ENCODE data around the gene CAMTA1. TPM values are rescaled to one million over a fixed set of nuclear protein-coding genes. Genes with fewer than 3 reads are reported as not detected.

Gene CAMTA1
- total and polyA plus RNA-seq, 3 experiments from 2014 or later: 60.2 to 79.0 (median 61.7) TPM

DNA sequence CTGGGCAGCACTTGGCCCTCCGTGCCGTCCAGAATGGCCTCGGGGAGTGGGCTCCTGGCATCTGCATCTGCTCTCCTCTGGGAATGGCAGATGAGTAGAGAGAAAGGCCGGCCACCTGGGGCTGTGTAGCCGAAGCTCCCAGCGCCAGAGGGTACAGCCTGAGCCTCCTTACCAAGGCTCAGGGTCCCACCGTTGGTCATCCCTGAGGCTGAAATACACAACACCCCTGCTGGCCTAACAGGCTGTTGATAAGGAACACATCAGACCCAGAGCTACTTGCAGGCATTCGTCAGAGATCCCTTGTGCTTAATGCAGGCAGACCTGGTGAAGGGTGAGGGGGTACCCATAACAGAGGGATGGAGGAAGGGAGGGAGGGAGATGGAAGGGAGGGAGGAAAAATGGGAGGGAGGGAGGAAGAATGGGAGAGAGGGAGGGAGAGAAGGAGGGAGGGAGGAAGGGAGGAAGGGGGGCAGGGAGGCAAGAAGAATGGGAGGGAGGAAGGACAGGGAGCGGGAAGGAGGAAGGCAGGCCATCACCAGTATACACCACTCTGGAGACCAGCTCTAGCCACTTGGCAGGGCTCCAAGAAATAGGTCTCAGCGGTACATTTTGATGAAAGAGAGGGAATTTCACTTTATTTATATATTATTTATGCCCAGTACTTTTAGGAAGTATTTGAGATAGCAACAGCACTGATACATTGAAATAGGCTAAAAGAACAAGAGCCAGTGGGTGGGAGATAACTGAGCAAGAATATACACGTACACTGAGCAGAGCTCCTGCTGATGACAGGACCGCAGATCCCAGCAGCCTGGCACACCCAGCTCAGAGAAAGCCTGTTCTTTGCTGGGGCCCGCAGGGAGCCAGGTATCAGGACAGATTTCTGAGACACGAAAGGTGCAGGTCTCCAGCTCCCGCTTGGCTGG is 670.8 kb downstream of the CAMTA1 start:
- Mint-ChIP-seq H3K27me3 (no peaks in the 10 kb centered on the region), H3K27ac (no peak overlapping the region), H3K4me1 (no peaks in the 10 kb centered on the region), H3K9me3 (no peaks in the 10 kb centered on the region), H3K36me3 (no peaks in the 10 kb centered on the region), H3K4me3 (no peak overlapping the region)
- DNase-seq: no peak
- Histone ChIP-seq H3K4me3 (ENCODE audit: low read length) (no peak overlapping the region), H3K4me1 (ENCODE audit: insufficient read depth, low read length) (no peaks in the 10 kb centered on the region), H3K36me3 (ENCODE audit: insufficient read depth, low read length) (no peaks in the 10 kb centered on the region), H3K27me3 (ENCODE audit: insufficient read depth, low read length, poor library complexity, severe bottlenecking) (no peaks in the 10 kb centered on the region), H3K27ac (ENCODE audit: low read depth, low read length) (no peak overlapping the region), H3K9me3 (ENCODE audit: low read length) (no peaks in the 10 kb centered on the region)
- CTCF ChIA-PET: no interaction called here
- POLR2A ChIA-PET: no interaction called here

DNA sequence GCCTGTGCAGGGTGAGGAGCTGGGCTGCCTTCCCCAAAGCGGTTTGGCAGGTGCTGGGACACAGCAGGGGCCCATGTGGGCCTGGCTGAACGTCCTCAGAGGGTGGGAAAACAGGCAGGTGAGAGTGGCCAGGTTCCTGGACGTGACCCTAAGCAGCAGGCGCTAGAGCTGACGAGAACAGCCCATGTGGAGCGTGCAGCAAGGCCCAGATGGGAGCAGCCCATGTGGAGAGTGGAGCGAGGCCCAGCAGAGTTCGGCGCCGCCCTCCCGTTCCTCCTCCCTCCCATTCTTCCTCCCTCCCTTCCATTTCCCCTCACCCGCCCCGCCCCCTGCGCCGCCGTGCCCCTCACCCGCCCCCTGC is 671.4 kb downstream of the CAMTA1 start:
- no peak overlapping the region for H3K4me3 Mint-ChIP-seq
- CTCF ChIA-PET: no interaction called here

DNA sequence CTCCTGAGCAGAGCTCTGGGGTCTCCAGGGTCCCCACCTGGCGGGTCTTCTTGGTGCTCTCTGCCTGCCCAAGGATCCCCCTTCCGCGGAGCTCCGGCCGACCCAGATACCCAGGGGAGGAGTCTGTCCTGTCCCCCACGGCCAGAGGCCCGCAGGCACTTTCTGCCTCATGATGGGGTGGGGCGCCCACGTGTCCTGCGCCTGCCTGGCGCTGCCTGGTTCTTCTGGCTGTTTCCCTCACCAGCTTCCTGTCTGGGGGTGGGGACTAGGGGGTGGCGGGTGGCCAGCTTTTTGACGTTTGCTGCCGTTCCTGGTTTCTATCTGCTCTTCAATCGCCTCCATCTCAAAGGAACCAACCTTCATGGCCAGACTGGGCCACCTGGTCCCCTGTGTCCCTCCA is 672.6 kb downstream of the CAMTA1 start:
- ChIA-PET POLR2A (no interaction called here), CTCF (no interaction called here)
- no peak for DNase-seq
- H3K27me3 Mint-ChIP-seq: peaks cover 0 to 3% of the 10 kb centered on the region in 2 donors
- Histone ChIP-seq H3K4me1 (ENCODE audit: insufficient read depth, low read length) (no peaks in the 10 kb centered on the region), H3K27ac (ENCODE audit: low read depth, low read length) (no peak overlapping the region), H3K36me3 (ENCODE audit: insufficient read depth, low read length) (no peaks in the 10 kb centered on the region), H3K4me3 (ENCODE audit: low read length) (no peak overlapping the region), H3K9me3 (ENCODE audit: low read length) (no peaks in the 10 kb centered on the region), H3K27me3 (ENCODE audit: insufficient read depth, low read length, poor library complexity, severe bottlenecking) (no peaks in the 10 kb centered on the region)
- no peak overlapping the region for H3K27ac Mint-ChIP-seq
- no peak overlapping the region for H3K4me3 Mint-ChIP-seq
- H3K4me1 Mint-ChIP-seq: no peaks in the 10 kb centered on the region
- H3K9me3 Mint-ChIP-seq: no peaks in the 10 kb centered on the region
- no peaks in the 10 kb centered on the region for H3K36me3 Mint-ChIP-seq

More for the DNA sequence above, 671.4 kb downstream of the CAMTA1 start:
- Histone ChIP-seq H3K27ac (ENCODE audit: low read depth, low read length) (no peak overlapping the region), H3K27me3 (ENCODE audit: insufficient read depth, low read length, poor library complexity, severe bottlenecking) (no peaks in the 10 kb centered on the region), H3K4me3 (ENCODE audit: low read length) (no peak overlapping the region), H3K9me3 (ENCODE audit: low read length) (no peaks in the 10 kb centered on the region), H3K36me3 (ENCODE audit: insufficient read depth, low read length) (no peaks in the 10 kb centered on the region), H3K4me1 (ENCODE audit: insufficient read depth, low read length) (no peaks in the 10 kb centered on the region)
- no peak for DNase-seq
- Mint-ChIP-seq H3K27ac (no peak overlapping the region), H3K9me3 (no peaks in the 10 kb centered on the region), H3K4me1 (no peaks in the 10 kb centered on the region), H3K27me3 (peaks cover 0 to under 1% of the 10 kb centered on the region in 2 donors), H3K36me3 (no peaks in the 10 kb centered on the region)
- POLR2A ChIA-PET: no interaction called here

DNA sequence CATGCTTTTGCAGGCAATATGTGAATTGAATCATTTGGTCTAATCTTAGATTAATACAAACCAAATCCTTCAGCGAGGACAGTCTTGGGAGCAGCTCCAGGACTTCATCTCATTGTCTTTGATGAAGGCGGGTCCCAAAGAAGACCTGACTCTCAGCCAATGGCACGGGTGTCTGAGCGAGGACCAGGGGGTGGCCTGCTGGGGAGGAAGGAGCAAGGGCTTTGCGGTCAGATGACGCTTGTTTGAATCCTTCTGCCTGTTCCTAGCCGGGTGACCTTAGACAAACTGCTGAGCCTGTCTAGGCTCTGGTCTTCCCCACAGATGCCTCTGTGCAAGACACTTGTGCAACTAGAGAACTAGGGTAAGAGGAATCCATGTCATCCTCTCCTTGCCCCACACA is 673.7 kb downstream of the CAMTA1 start:
- Histone ChIP-seq H3K27me3 (ENCODE audit: insufficient read depth, low read length, poor library complexity, severe bottlenecking) (no peaks in the 10 kb centered on the region), H3K4me3 (ENCODE audit: low read length) (no peak overlapping the region), H3K4me1 (ENCODE audit: insufficient read depth, low read length) (no peaks in the 10 kb centered on the region), H3K9me3 (ENCODE audit: low read length) (no peaks in the 10 kb centered on the region), H3K36me3 (ENCODE audit: insufficient read depth, low read length) (no peaks in the 10 kb centered on the region), H3K27ac (ENCODE audit: low read depth, low read length) (no peak overlapping the region)
- no peak overlapping the region for H3K27ac Mint-ChIP-seq
- no peaks in the 10 kb centered on the region for H3K9me3 Mint-ChIP-seq
- no peaks in the 10 kb centered on the region for H3K36me3 Mint-ChIP-seq
- ChIA-PET CTCF (no interaction called here), POLR2A (no interaction called here)
- DNase-seq: no peak
- no peaks in the 10 kb centered on the region for H3K4me1 Mint-ChIP-seq
- no peak overlapping the region for H3K4me3 Mint-ChIP-seq
- peaks cover 2 to 3% of the 10 kb centered on the region in 2 donors for H3K27me3 Mint-ChIP-seq

- Mint-ChIP-seq H3K27me3 (peaks cover 2 to 3% of the 10 kb centered on the region in 2 donors), H3K4me1 (no peaks in the 10 kb centered on the region), H3K4me3 (no peak overlapping the region), H3K9me3 (no peaks in the 10 kb centered on the region), H3K27ac (peak overlapping the region in 1 of 8 donors; percentile 59), H3K36me3 (no peaks in the 10 kb centered on the region)
- no peaks in the 10 kb centered on the region for H3K27me3 ChIP-seq (ENCODE audit: insufficient read depth, low read length, poor library complexity, severe bottlenecking)
- H3K27ac ChIP-seq (ENCODE audit: low read depth, low read length): no peak overlapping the region
- H3K4me1 ChIP-seq (ENCODE audit: insufficient read depth, low read length): no peaks in the 10 kb centered on the region
- H3K36me3 ChIP-seq (ENCODE audit: insufficient read depth, low read length): no peaks in the 10 kb centered on the region
- H3K9me3 ChIP-seq (ENCODE audit: low read length): no peaks in the 10 kb centered on the region
- POLR2A ChIA-PET: no interaction called here
- no peak for DNase-seq
- CTCF ChIA-PET: no interaction called here
- H3K4me3 ChIP-seq (ENCODE audit: low read length): no peak overlapping the region
These were observed 674.7 kb downstream of the CAMTA1 start for GRCh38 chr1:7459914-7460313.

GRCh38 chr1:7460807-7461206 is 675.6 kb downstream of the CAMTA1 start:
- Histone ChIP-seq H3K4me1 (ENCODE audit: insufficient read depth, low read length) (no peaks in the 10 kb centered on the region), H3K27me3 (ENCODE audit: insufficient read depth, low read length, poor library complexity, severe bottlenecking) (no peaks in the 10 kb centered on the region), H3K9me3 (ENCODE audit: low read length) (no peaks in the 10 kb centered on the region), H3K36me3 (ENCODE audit: insufficient read depth, low read length) (no peaks in the 10 kb centered on the region), H3K27ac (ENCODE audit: low read depth, low read length) (no peak overlapping the region), H3K4me3 (ENCODE audit: low read length) (no peak overlapping the region)
- POLR2A ChIA-PET: no interaction called here
- CTCF ChIA-PET: no interaction called here
- no peaks in the 10 kb centered on the region for H3K9me3 Mint-ChIP-seq
- no peak overlapping the region for H3K27ac Mint-ChIP-seq
- no peaks in the 10 kb centered on the region for H3K4me1 Mint-ChIP-seq
- H3K4me3 Mint-ChIP-seq: no peak overlapping the region
- H3K27me3 Mint-ChIP-seq: peaks cover 2 to 3% of the 10 kb centered on the region in 2 donors
- DNase-seq: no peak
- H3K36me3 Mint-ChIP-seq: no peaks in the 10 kb centered on the region

DNA sequence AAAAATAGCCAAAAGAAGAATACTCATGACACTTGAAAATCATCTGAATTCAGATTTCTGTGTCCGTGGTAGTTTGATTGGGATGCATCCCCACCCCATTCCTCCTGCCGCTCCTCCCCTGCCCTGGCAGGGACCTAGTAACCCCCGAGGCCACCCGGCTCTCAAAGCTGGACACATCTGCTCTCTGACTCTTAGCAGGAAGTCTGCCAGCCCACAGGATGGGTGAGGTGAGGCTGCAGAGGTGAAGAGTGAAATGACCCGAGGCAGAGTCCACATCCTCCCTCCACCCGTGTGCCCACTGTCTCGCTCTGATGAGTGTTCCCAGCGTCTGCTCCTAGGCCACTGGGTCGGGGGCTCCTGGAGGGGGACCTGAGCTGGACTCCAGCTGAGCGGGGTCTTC is 677.4 kb downstream of the CAMTA1 start:
- Mint-ChIP-seq H3K27ac (no peak overlapping the region), H3K4me1 (no peaks in the 10 kb centered on the region), H3K4me3 (no peak overlapping the region), H3K27me3 (peaks cover 2 to 3% of the 10 kb centered on the region in 2 donors), H3K9me3 (no peaks in the 10 kb centered on the region), H3K36me3 (no peaks in the 10 kb centered on the region)
- Histone ChIP-seq H3K4me3 (ENCODE audit: low read length) (no peak overlapping the region), H3K27ac (ENCODE audit: low read depth, low read length) (no peak overlapping the region), H3K27me3 (ENCODE audit: insufficient read depth, low read length, poor library complexity, severe bottlenecking) (no peaks in the 10 kb centered on the region), H3K36me3 (ENCODE audit: insufficient read depth, low read length) (no peaks in the 10 kb centered on the region), H3K4me1 (ENCODE audit: insufficient read depth, low read length) (no peaks in the 10 kb centered on the region), H3K9me3 (ENCODE audit: low read length) (no peaks in the 10 kb centered on the region)
- CTCF ChIA-PET: no interaction called here
- POLR2A ChIA-PET: no interaction called here
- no peak for DNase-seq

- no peaks in the 10 kb centered on the region for H3K9me3 Mint-ChIP-seq
- DNase-seq: no peak
- CTCF ChIA-PET: no interaction called here
- Histone ChIP-seq H3K9me3 (ENCODE audit: low read length) (no peaks in the 10 kb centered on the region), H3K4me3 (ENCODE audit: low read length) (no peak overlapping the region), H3K4me1 (ENCODE audit: insufficient read depth, low read length) (no peaks in the 10 kb centered on the region), H3K27ac (ENCODE audit: low read depth, low read length) (no peak overlapping the region), H3K27me3 (ENCODE audit: insufficient read depth, low read length, poor library complexity, severe bottlenecking) (no peaks in the 10 kb centered on the region), H3K36me3 (ENCODE audit: insufficient read depth, low read length) (no peaks in the 10 kb centered on the region)
- POLR2A ChIA-PET: no interaction called here
- peaks cover 2 to 3% of the 10 kb centered on the region in 2 donors for H3K27me3 Mint-ChIP-seq
- H3K27ac Mint-ChIP-seq: no peak overlapping the region
- no peak overlapping the region for H3K4me3 Mint-ChIP-seq
- no peaks in the 10 kb centered on the region for H3K36me3 Mint-ChIP-seq
- H3K4me1 Mint-ChIP-seq: no peaks in the 10 kb centered on the region
These were observed 678.3 kb downstream of the CAMTA1 start for GRCh38 chr1:7463526-7463925.

All from CD8-positive, alpha-beta memory T cell (primary cell).